ENCODE measurements around the gene RALGAPA2. TPM values are rescaled to one million over a fixed set of nuclear protein-coding genes. Genes with fewer than 3 reads are reported as not detected.

Gene RALGAPA2
- total RNA-seq, 1 donor from 2014 or later, result 24.8 TPM

- Histone ChIP-seq H3K4me3 (ENCODE audit: low read depth, low read length) (no peak overlapping the region), H3K27me3 (ENCODE audit: control insufficient read depth, insufficient read depth, low read length) (no peaks in the 10 kb centered on the region), H3K36me3 (ENCODE audit: control insufficient read depth, insufficient read depth, low read length) (no peaks in the 10 kb centered on the region)
- DNase-seq (ENCODE audit: low read depth), result no peak
- no peak for TF ChIP-seq CTCF (IDR thresholded peaks at IDR 0.05; ENCODE audit: insufficient read depth, low read length, poor library complexity, severe bottlenecking)
These were observed 213.0 kb downstream of the RALGAPA2 start for GRCh38 chr20:20499439-20499838.

GRCh38 chr20:20498076-20498861, 214.2 kb downstream of the RALGAPA2 start:
- DNase-seq (ENCODE audit: low read depth), result no peak

GRCh38 chr20:20497242-20497978, 215.0 kb downstream of the RALGAPA2 start:
- Histone ChIP-seq H3K27me3 (ENCODE audit: control insufficient read depth, insufficient read depth, low read length) (no peaks in the 10 kb centered on the region), H3K4me3 (ENCODE audit: low read depth, low read length) (no peak overlapping the region), H3K36me3 (ENCODE audit: control insufficient read depth, insufficient read depth, low read length) (no peaks in the 10 kb centered on the region)
- no peak for DNase-seq (ENCODE audit: low read depth)
- no peak for TF ChIP-seq CTCF (IDR thresholded peaks at IDR 0.05; ENCODE audit: insufficient read depth, low read length, poor library complexity, severe bottlenecking)

More at GRCh38 chr20:20498076-20498861, 214.2 kb downstream of the RALGAPA2 start:
- Histone ChIP-seq H3K36me3 (ENCODE audit: control insufficient read depth, insufficient read depth, low read length) (no peaks in the 10 kb centered on the region), H3K4me3 (ENCODE audit: low read depth, low read length) (no peak overlapping the region), H3K27me3 (ENCODE audit: control insufficient read depth, insufficient read depth, low read length) (no peaks in the 10 kb centered on the region)
- TF ChIP-seq CTCF (IDR thresholded peaks at IDR 0.05; ENCODE audit: insufficient read depth, low read length, poor library complexity, severe bottlenecking), result no peak

GRCh38 chr20:20495729-20496503, 216.5 kb downstream of the RALGAPA2 start:
- DNase-seq (ENCODE audit: low read depth), result no peak

GRCh38 chr20:20493701-20494100, 218.7 kb downstream of the RALGAPA2 start:
- Histone ChIP-seq H3K4me3 (ENCODE audit: low read depth, low read length) (no peak overlapping the region), H3K27me3 (ENCODE audit: control insufficient read depth, insufficient read depth, low read length) (no peaks in the 10 kb centered on the region), H3K36me3 (ENCODE audit: control insufficient read depth, insufficient read depth, low read length) (no peaks in the 10 kb centered on the region)
- no peak for DNase-seq (ENCODE audit: low read depth)
- TF ChIP-seq CTCF (IDR thresholded peaks at IDR 0.05; ENCODE audit: insufficient read depth, low read length, poor library complexity, severe bottlenecking), result no peak

More at GRCh38 chr20:20495729-20496503, 216.5 kb downstream of the RALGAPA2 start:
- H3K36me3 ChIP-seq (ENCODE audit: control insufficient read depth, insufficient read depth, low read length), result no peaks in the 10 kb centered on the region
- H3K27me3 ChIP-seq (ENCODE audit: control insufficient read depth, insufficient read depth, low read length), result no peaks in the 10 kb centered on the region
- TF ChIP-seq CTCF (IDR thresholded peaks at IDR 0.05; ENCODE audit: insufficient read depth, low read length, poor library complexity, severe bottlenecking), result no peak
- no peak overlapping the region for H3K4me3 ChIP-seq (ENCODE audit: low read depth, low read length)
